ENCODE measurements around the gene CRAMP1.

DNA sequence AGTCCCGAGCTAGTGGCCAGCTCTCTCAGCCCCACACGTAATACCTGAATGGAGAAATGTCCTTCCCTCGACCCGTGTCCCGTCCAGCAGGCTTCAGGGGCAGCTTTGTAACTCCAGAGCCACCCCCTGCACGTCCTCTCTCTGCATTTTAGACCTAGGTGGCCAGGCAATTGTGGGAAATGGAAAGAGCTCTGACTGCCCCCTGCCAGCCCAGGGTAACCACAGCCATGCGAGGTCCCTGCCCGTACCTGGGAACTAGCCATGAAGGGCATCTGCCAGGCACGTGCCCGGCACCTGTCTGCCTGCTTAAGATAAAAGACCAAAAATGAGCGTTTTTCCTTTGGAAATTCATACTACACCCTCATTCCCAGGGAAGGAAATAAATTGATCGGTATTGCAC lies 103.1 kb downstream of the CRAMP1 start:
- TF ChIP-seq POLR2AphosphoS5 (IDR thresholded peaks at IDR 0.05; ENCODE audit: low read depth, low read length) (no peak), EZH2phosphoT487 (IDR thresholded peaks at IDR 0.05; ENCODE audit: borderline replicate concordance) (no peak), TCF7L2 (IDR thresholded peaks at IDR 0.05; ENCODE audit: borderline replicate concordance, extremely low read depth, insufficient read depth, insufficient read length) (no peak), EZH2 (IDR thresholded peaks at IDR 0.05) (no peak), POLR2A (IDR thresholded peaks at IDR 0.05; ENCODE audit: borderline replicate concordance, extremely low read depth, insufficient read depth, insufficient read length) (no peak), SP1 (IDR thresholded peaks at IDR 0.05; ENCODE audit: low read depth) (no peak), JUND (IDR thresholded peaks at IDR 0.05) (no peak), FOSL1 (IDR thresholded peaks at IDR 0.05; ENCODE audit: low read depth) (no peak), ZNF274 (IDR thresholded peaks at IDR 0.05; ENCODE audit: low read depth, low read length) (no peak), RAD21 (IDR thresholded peaks at IDR 0.05; ENCODE audit: low read depth) (no peak), ZFX (IDR thresholded peaks at IDR 0.05) (no peak), SIN3A (IDR thresholded peaks at IDR 0.05; ENCODE audit: low read depth) (no peak)
- TF ChIP-seq, protein P1, sequence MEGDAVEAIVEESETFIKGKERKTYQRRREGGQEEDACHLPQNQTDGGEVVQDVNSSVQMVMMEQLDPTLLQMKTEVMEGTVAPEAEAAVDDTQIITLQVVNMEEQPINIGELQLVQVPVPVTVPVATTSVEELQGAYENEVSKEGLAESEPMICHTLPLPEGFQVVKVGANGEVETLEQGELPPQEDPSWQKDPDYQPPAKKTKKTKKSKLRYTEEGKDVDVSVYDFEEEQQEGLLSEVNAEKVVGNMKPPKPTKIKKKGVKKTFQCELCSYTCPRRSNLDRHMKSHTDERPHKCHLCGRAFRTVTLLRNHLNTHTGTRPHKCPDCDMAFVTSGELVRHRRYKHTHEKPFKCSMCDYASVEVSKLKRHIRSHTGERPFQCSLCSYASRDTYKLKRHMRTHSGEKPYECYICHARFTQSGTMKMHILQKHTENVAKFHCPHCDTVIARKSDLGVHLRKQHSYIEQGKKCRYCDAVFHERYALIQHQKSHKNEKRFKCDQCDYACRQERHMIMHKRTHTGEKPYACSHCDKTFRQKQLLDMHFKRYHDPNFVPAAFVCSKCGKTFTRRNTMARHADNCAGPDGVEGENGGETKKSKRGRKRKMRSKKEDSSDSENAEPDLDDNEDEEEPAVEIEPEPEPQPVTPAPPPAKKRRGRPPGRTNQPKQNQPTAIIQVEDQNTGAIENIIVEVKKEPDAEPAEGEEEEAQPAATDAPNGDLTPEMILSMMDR (IDR thresholded peaks at IDR 0.05 in 2 of 3, conservative IDR thresholded peaks at IDR 0.05 in 1 of 3; ENCODE audit: borderline replicate concordance in 1 of 3, insufficient read depth in 1 of 3, low read depth in 2 of 3, low read length in 2 of 3) = no peak
- TF ChIP-seq, protein P2, sequence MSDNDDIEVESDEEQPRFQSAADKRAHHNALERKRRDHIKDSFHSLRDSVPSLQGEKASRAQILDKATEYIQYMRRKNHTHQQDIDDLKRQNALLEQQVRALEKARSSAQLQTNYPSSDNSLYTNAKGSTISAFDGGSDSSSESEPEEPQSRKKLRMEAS (IDR thresholded peaks at IDR 0.05) = no peak
